ENCODE measurements around the gene CMTR1.

The CMTR1 gene

GRCh38 chr6:37503309-37503965, 70.4 kb downstream of the CMTR1 start:
- Histone ChIP-seq H3K27ac (ENCODE audit: low read depth, low read length) (no peak overlapping the region), H3K4me3 (ENCODE audit: low read length) (no peak overlapping the region), H3K9ac (ENCODE audit: low read length) (no peak overlapping the region), H3K27me3 (ENCODE audit: control insufficient read depth, insufficient read depth, low read length) (no peaks in the 10 kb centered on the region), H3K36me3 (ENCODE audit: control insufficient read depth, insufficient read depth, low read length) (no peaks in the 10 kb centered on the region), H3K4me1 (ENCODE audit: control insufficient read depth, insufficient read depth, low read length) (no peaks in the 10 kb centered on the region)

- Histone ChIP-seq H3K4me3 (ENCODE audit: low read length) (no peak overlapping the region), H3K27me3 (ENCODE audit: control insufficient read depth, insufficient read depth, low read length) (no peaks in the 10 kb centered on the region), H3K36me3 (ENCODE audit: control insufficient read depth, insufficient read depth, low read length) (no peaks in the 10 kb centered on the region), H3K27ac (ENCODE audit: low read depth, low read length) (no peak overlapping the region), H3K9ac (ENCODE audit: low read length) (no peak overlapping the region), H3K4me1 (ENCODE audit: control insufficient read depth, insufficient read depth, low read length) (no peaks in the 10 kb centered on the region)
These were observed 71.0 kb downstream of the CMTR1 start for GRCh38 chr6:37504024-37504423.

- H3K27ac ChIP-seq (ENCODE audit: low read depth, low read length), result no peak overlapping the region
- no peak overlapping the region for H3K4me3 ChIP-seq (ENCODE audit: low read length)
- peaks cover 4% of the 10 kb centered on the region for H3K27me3 ChIP-seq (ENCODE audit: control insufficient read depth, insufficient read depth, low read length)
- H3K4me1 ChIP-seq (ENCODE audit: control insufficient read depth, insufficient read depth, low read length), result no peaks in the 10 kb centered on the region
- no peak overlapping the region for H3K9ac ChIP-seq (ENCODE audit: low read length)
- no peaks in the 10 kb centered on the region for H3K36me3 ChIP-seq (ENCODE audit: control insufficient read depth, insufficient read depth, low read length)
These were observed 73.5 kb downstream of the CMTR1 start for GRCh38 chr6:37506479-37506878.

GRCh38 chr6:37507077-37507476, 74.1 kb downstream of the CMTR1 start:
- Histone ChIP-seq H3K27ac (ENCODE audit: low read depth, low read length) (no peak overlapping the region), H3K4me1 (ENCODE audit: control insufficient read depth, insufficient read depth, low read length) (no peaks in the 10 kb centered on the region), H3K9ac (ENCODE audit: low read length) (no peak overlapping the region), H3K27me3 (ENCODE audit: control insufficient read depth, insufficient read depth, low read length) (peaks cover 4% of the 10 kb centered on the region), H3K4me3 (ENCODE audit: low read length) (no peak overlapping the region), H3K36me3 (ENCODE audit: control insufficient read depth, insufficient read depth, low read length) (no peaks in the 10 kb centered on the region)

DNA sequence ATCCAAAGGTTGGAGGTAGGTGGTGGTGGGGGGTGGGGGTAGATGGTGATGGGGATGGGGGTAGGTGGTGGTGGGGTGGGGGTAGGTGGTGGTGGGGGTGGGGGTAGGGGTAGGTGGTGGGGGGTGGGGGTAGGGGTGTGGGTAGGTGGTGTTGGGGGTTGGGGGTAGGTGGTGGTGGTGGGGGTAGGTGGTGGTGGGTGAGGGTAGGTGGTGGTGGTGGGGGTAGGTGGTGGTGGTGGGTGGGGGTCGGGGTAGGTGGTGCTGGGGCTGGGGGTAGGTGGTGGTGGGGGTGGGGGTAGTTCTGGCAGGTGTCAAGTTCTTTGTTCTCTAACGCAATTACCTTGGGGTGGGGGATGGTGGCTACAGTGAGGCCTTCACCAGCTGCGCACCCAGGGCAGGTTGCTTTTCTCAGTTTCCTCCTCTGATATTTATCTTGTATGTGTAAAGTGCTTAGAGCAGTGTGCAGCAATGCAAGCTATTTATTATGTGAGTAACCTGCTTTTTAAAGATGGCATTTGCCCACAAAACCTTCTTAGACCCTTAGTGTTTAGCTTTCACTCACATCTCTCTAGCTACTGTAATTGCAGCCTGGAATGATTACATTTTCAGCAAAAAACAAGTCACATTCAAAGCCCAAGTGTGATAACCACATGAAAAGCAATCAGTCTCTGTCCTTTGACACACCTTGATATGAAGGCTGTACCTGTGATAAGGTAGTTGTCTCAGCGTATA, 74.8 kb downstream of the CMTR1 start:
- Histone ChIP-seq H3K27me3 (ENCODE audit: control insufficient read depth, insufficient read depth, low read length) (peaks cover 8% of the 10 kb centered on the region), H3K4me3 (ENCODE audit: low read length) (no peak overlapping the region), H3K4me1 (ENCODE audit: control insufficient read depth, insufficient read depth, low read length) (no peaks in the 10 kb centered on the region), H3K27ac (ENCODE audit: low read depth, low read length) (no peak overlapping the region), H3K36me3 (ENCODE audit: control insufficient read depth, insufficient read depth, low read length) (no peaks in the 10 kb centered on the region), H3K9ac (ENCODE audit: low read length) (no peak overlapping the region)

- H3K27ac ChIP-seq (ENCODE audit: low read depth, low read length), result no peak overlapping the region
- H3K36me3 ChIP-seq (ENCODE audit: control insufficient read depth, insufficient read depth, low read length), result no peaks in the 10 kb centered on the region
- H3K27me3 ChIP-seq (ENCODE audit: control insufficient read depth, insufficient read depth, low read length), result peaks cover 15% of the 10 kb centered on the region
- no peak overlapping the region for H3K9ac ChIP-seq (ENCODE audit: low read length)
- H3K4me1 ChIP-seq (ENCODE audit: control insufficient read depth, insufficient read depth, low read length), result peaks cover 2% of the 10 kb centered on the region
- no peak overlapping the region for H3K4me3 ChIP-seq (ENCODE audit: low read length)
These were observed 78.2 kb downstream of the CMTR1 start for GRCh38 chr6:37511201-37511600.

GRCh38 chr6:37511910-37512399, 78.9 kb downstream of the CMTR1 start:
- no peak overlapping the region for H3K9ac ChIP-seq (ENCODE audit: low read length)
- no peak overlapping the region for H3K27ac ChIP-seq (ENCODE audit: low read depth, low read length)
- H3K4me1 ChIP-seq (ENCODE audit: control insufficient read depth, insufficient read depth, low read length), result peaks cover 3% of the 10 kb centered on the region
- H3K36me3 ChIP-seq (ENCODE audit: control insufficient read depth, insufficient read depth, low read length), result no peaks in the 10 kb centered on the region
- H3K4me3 ChIP-seq (ENCODE audit: low read length), result no peak overlapping the region
- H3K27me3 ChIP-seq (ENCODE audit: control insufficient read depth, insufficient read depth, low read length), result peaks cover 15% of the 10 kb centered on the region

DNA sequence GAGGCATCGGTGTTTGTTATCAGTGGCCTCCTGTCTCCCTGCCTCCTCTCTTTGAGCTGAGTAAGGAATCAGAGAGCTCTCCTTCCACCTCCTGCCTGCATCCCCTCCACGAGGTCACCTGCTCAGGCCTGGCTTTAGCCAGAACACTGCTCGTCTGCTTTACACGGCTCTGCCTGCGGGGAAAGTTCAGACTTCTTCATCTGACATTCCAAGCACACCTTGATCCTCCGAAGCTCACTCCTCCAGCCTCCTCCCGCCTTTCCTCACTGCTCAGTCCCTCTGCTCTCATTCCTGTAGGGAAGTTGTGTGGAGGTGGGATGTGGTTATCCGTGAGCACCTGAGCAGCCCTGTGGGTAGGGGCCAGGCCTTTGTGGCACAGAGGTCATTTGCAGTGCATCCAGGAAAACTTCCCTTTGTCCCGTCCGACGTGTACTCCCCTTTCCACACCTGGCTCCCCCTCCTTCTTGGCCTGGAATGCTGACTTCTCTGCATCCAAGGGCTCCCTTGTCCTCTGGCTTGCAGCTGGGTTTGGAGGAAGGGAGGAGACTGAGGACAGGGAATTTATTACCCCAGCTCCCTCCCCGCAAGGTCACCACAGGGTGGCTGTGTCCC, 79.5 kb downstream of the CMTR1 start:
- Histone ChIP-seq H3K9ac (ENCODE audit: low read length) (no peak overlapping the region), H3K27me3 (ENCODE audit: control insufficient read depth, insufficient read depth, low read length) (peaks cover 15% of the 10 kb centered on the region), H3K27ac (ENCODE audit: low read depth, low read length) (no peak overlapping the region), H3K4me1 (ENCODE audit: control insufficient read depth, insufficient read depth, low read length) (peaks cover 3% of the 10 kb centered on the region), H3K4me3 (ENCODE audit: low read length) (no peak overlapping the region), H3K36me3 (ENCODE audit: control insufficient read depth, insufficient read depth, low read length) (no peaks in the 10 kb centered on the region)

DNA sequence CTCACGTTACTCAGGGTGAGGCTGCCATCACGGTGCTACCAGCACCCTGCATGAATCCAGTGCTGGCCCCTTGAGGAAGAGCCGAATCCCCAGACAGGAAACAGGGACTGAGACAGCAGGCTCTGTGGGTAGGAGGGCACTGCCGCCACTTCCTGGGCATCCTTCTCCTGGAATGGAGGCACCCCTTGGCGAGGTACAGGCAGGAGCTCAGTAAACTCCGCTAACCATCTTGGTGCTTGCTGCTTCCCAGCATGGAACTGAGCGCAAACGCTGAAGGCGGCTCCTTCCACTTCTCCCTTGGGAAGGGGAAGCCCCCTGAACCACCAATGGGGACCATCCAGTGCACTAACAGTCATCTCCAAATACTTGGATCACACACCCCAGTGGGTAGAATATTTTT, 80.1 kb downstream of the CMTR1 start:
- H3K4me3 ChIP-seq (ENCODE audit: low read length), result no peak overlapping the region
- no peak overlapping the region for H3K27ac ChIP-seq (ENCODE audit: low read depth, low read length)
- no peaks in the 10 kb centered on the region for H3K36me3 ChIP-seq (ENCODE audit: control insufficient read depth, insufficient read depth, low read length)
- peaks cover 15% of the 10 kb centered on the region for H3K27me3 ChIP-seq (ENCODE audit: control insufficient read depth, insufficient read depth, low read length)
- no peak overlapping the region for H3K9ac ChIP-seq (ENCODE audit: low read length)
- peaks cover 3% of the 10 kb centered on the region for H3K4me1 ChIP-seq (ENCODE audit: control insufficient read depth, insufficient read depth, low read length)

DNA sequence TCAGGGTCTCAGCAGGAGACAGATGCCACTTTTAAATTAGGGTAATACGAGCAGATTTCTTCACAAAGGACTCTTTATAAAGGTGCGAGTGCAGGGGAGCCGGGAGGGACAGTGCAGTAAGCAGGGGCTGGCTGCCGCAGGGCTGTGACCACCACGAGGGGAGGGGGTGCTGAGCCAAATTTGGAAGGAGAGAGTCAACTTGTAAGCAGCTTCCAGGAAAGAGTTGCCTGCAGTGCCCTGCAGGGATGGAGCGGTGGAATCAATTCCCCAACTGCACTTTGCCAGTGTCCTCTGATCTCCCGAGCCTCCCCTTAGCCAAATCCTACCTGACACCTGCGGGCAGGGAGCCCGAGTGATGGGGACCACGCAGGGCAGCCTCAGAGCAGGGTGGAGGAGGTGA, 80.6 kb downstream of the CMTR1 start:
- no peak overlapping the region for H3K4me3 ChIP-seq (ENCODE audit: low read length)
- H3K4me1 ChIP-seq (ENCODE audit: control insufficient read depth, insufficient read depth, low read length), result peaks cover 3% of the 10 kb centered on the region

DNA sequence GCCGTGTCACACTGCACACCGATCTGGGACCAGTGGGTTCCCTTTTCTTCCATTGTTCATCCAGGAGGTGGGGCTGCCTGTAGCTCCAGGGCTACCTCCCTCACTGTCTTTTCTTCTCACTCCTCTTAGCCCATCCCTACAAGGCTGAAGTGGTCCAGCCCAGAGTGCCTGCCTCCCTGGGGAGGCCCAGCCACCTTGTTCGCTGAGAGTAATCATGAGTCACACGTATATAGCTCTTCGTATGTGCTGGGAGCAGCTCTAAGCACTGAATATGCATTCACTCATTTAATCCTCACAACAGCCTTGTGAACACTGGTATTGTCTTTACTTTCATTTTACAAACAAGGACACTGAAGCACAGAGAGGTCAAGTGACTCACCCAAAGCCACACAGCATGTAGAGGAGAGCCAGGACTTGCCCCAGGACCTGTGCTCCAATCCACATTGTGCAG, 81.3 kb downstream of the CMTR1 start:
- Histone ChIP-seq H3K27ac (ENCODE audit: low read depth, low read length) (no peak overlapping the region), H3K9ac (ENCODE audit: low read length) (no peak overlapping the region), H3K4me3 (ENCODE audit: low read length) (no peak overlapping the region), H3K27me3 (ENCODE audit: control insufficient read depth, insufficient read depth, low read length) (peaks cover 15% of the 10 kb centered on the region), H3K4me1 (ENCODE audit: control insufficient read depth, insufficient read depth, low read length) (peaks cover 3% of the 10 kb centered on the region), H3K36me3 (ENCODE audit: control insufficient read depth, insufficient read depth, low read length) (no peaks in the 10 kb centered on the region)

More for the DNA sequence above, 80.6 kb downstream of the CMTR1 start:
- Histone ChIP-seq H3K9ac (ENCODE audit: low read length) (no peak overlapping the region), H3K27me3 (ENCODE audit: control insufficient read depth, insufficient read depth, low read length) (peaks cover 15% of the 10 kb centered on the region), H3K36me3 (ENCODE audit: control insufficient read depth, insufficient read depth, low read length) (no peaks in the 10 kb centered on the region), H3K27ac (ENCODE audit: low read depth, low read length) (no peak overlapping the region)

DNA sequence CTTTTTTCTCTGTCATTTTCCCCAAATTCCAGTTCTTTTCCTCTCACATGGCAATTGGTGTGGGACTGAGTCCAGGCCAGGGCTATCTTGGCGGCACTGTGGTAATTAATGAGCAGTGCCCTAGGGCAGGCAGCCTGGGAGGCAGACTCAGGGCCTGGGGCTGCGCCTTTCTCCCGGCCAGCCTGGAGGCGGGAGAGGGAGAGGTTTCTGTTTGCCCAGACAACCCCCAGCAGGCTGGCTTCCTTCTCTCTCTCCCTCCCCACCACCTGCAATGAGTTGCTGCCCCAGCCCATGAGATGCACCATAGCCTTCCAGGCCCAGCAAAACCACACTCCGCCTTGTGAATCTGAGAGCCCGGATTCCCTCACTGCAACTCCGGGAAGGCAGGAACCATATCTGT, 81.8 kb downstream of the CMTR1 start:
- H3K4me3 ChIP-seq (ENCODE audit: low read length), result no peak overlapping the region
- no peaks in the 10 kb centered on the region for H3K36me3 ChIP-seq (ENCODE audit: control insufficient read depth, insufficient read depth, low read length)
- H3K27ac ChIP-seq (ENCODE audit: low read depth, low read length), result no peak overlapping the region
- peaks cover 3% of the 10 kb centered on the region for H3K4me1 ChIP-seq (ENCODE audit: control insufficient read depth, insufficient read depth, low read length)
- peaks cover 15% of the 10 kb centered on the region for H3K27me3 ChIP-seq (ENCODE audit: control insufficient read depth, insufficient read depth, low read length)
- H3K9ac ChIP-seq (ENCODE audit: low read length), result no peak overlapping the region

All from rectal smooth muscle tissue (tissue), 1 donor.